K562 (cell line): ENCODE results near the gene SVIL.

Source experiments
- DACH1 ChIP-seq: fragments of 450-650 bp; IDR thresholded peaks from 2 replicates; pipeline ENCODE4 v1.6.1; 2018; ENCODE audit not compliant: partially characterized antibody
- JUND ChIP-seq, 2 experiments: IDR thresholded peaks; 2 replicates in 1 of 2; 3 replicates in 1 of 2; pipeline ENCODE4 v1.6.1; 2011; ENCODE audit warnings: borderline replicate concordance in 2 of 2, low read depth in 2 of 2, low read length in 2 of 2, improper control_type of control experiment in 1 of 2, missing biosample characterization in 1 of 2, missing genetic modification characterization in 1 of 2, missing genetic modification reagents in 1 of 2
- NONO ChIP-seq, 2 experiments: fragments of 200-400 bp in 1 of 2; fragments of 450-650 bp in 1 of 2; formaldehyde crosslinking in 1 of 2; IDR thresholded peaks; 2 replicates each; pipeline ENCODE4 v1.6.1; 2017; ENCODE audit warnings: low read depth in 2 of 2, mild to moderate bottlenecking in 2 of 2, moderate library complexity in 2 of 2, low read length in 1 of 2
- ZNF12 ChIP-seq: sonication (generic); formaldehyde crosslinking; IDR thresholded peaks from 2 replicates; pipeline ENCODE4 v1.4.0; 2020; ENCODE audit warnings: mild to moderate bottlenecking, missing genetic modification reagents
- ZNF274 ChIP-seq: IDR thresholded peaks from 2 replicates; pipeline ENCODE4 v1.6.1; 2011; ENCODE audit warnings: low read depth, mild to moderate bottlenecking, low read length, moderate library complexity, borderline replicate concordance
- TF ChIP-seq, protein P1 (sequence below), 3 experiments: IDR thresholded peaks in 2 of 3; conservative IDR thresholded peaks in 1 of 3; 2 replicates each; pipeline ENCODE4 v1.5.1; 2011 to 2012; ENCODE audit warnings: low read length in 3 of 3, mild to moderate bottlenecking in 3 of 3, control low read depth in 2 of 3, improper control_type of control experiment in 1 of 3, inconsistent platforms in 1 of 3, low read depth in 1 of 3, mixed read lengths in 1 of 3, moderate library complexity in 1 of 3; ENCODE audit not compliant: insufficient read depth in 2 of 3
- TF ChIP-seq, protein P2 (sequence below): fragments of 250-450 bp; sonication (Bioruptor Pico); IDR thresholded peaks from 2 replicates; pipeline ENCODE4 v1.8.0; 2022; ENCODE audit warnings: moderate library complexity, mild to moderate bottlenecking, inconsistent platforms

GRCh38 chr10:29451946-29452345, 182.8 kb downstream of the SVIL start:
- TF ChIP-seq, protein P1, sequence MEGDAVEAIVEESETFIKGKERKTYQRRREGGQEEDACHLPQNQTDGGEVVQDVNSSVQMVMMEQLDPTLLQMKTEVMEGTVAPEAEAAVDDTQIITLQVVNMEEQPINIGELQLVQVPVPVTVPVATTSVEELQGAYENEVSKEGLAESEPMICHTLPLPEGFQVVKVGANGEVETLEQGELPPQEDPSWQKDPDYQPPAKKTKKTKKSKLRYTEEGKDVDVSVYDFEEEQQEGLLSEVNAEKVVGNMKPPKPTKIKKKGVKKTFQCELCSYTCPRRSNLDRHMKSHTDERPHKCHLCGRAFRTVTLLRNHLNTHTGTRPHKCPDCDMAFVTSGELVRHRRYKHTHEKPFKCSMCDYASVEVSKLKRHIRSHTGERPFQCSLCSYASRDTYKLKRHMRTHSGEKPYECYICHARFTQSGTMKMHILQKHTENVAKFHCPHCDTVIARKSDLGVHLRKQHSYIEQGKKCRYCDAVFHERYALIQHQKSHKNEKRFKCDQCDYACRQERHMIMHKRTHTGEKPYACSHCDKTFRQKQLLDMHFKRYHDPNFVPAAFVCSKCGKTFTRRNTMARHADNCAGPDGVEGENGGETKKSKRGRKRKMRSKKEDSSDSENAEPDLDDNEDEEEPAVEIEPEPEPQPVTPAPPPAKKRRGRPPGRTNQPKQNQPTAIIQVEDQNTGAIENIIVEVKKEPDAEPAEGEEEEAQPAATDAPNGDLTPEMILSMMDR (IDR thresholded peaks at IDR 0.05 in 2 of 3, conservative IDR thresholded peaks at IDR 0.05 in 1 of 3; ENCODE audit: insufficient read depth in 2 of 3, low read depth in 1 of 3, low read length in 3 of 3): no peak
- no peak for TF ChIP-seq NONO (IDR thresholded peaks at IDR 0.05; ENCODE audit: low read depth in 2 of 2, low read length in 1 of 2)
- TF ChIP-seq JUND (IDR thresholded peaks at IDR 0.05; ENCODE audit: borderline replicate concordance, low read depth, low read length): no peak
- TF ChIP-seq JUND (tag; IDR thresholded peaks at IDR 0.05; ENCODE audit: borderline replicate concordance, low read depth, low read length): no peak
- TF ChIP-seq, protein P2, sequence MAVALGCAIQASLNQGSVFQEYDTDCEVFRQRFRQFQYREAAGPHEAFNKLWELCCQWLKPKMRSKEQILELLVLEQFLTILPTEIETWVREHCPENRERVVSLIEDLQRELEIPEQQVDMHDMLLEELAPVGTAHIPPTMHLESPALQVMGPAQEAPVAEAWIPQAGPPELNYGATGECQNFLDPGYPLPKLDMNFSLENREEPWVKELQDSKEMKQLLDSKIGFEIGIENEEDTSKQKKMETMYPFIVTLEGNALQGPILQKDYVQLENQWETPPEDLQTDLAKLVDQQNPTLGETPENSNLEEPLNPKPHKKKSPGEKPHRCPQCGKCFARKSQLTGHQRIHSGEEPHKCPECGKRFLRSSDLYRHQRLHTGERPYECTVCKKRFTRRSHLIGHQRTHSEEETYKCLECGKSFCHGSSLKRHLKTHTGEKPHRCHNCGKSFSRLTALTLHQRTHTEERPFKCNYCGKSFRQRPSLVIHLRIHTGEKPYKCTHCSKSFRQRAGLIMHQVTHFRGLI: no peak
- TF ChIP-seq DACH1: no peak
- no peak for TF ChIP-seq ZNF12 (CRISPR knock-in tag)
- TF ChIP-seq ZNF274: no peak
